Stimulated activated CD4-positive, alpha-beta T cell treated with anti-CD3 and anti-CD28 coated beads, TNF-alpha, amount 100 ng/mL, for 1 hour (primary cell): ENCODE measurements around the gene FAM234A.
A peak's percentile ranks its signal among the peaks of the same experiment; 100 is the strongest.
"Not testable (repeated sequence)": the region's sequence is repeated elsewhere in the genome, so short reads cannot be mapped to it uniquely, and the experiment has no call there.

Experiments
- DNase-seq, 3 donors: peaks; one replicate each; pipeline ENCODE4 v3.0.0-alpha.2; 2020; ENCODE audit warnings: low read depth in 3 of 3, low spot score in 1 of 3

The FAM234A gene, protein sequence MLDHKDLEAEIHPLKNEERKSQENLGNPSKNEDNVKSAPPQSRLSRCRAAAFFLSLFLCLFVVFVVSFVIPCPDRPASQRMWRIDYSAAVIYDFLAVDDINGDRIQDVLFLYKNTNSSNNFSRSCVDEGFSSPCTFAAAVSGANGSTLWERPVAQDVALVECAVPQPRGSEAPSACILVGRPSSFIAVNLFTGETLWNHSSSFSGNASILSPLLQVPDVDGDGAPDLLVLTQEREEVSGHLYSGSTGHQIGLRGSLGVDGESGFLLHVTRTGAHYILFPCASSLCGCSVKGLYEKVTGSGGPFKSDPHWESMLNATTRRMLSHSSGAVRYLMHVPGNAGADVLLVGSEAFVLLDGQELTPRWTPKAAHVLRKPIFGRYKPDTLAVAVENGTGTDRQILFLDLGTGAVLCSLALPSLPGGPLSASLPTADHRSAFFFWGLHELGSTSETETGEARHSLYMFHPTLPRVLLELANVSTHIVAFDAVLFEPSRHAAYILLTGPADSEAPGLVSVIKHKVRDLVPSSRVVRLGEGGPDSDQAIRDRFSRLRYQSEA

GRCh38 chr16:234468-235305, at the start of gene FAM234A:
FAM234A (plus strand) TSS chr16:234821; CDS start chr16:254414, 19,593 bp downstream.
- DNase-seq = peak; percentile 84 to 91 (median 88)

GRCh38 chr16:185213-185612, 49.4 kb upstream of the FAM234A start:
- no peak for DNase-seq

GRCh38 chr16:185691-186090, 48.9 kb upstream of the FAM234A start:
- DNase-seq = no peak

DNA sequence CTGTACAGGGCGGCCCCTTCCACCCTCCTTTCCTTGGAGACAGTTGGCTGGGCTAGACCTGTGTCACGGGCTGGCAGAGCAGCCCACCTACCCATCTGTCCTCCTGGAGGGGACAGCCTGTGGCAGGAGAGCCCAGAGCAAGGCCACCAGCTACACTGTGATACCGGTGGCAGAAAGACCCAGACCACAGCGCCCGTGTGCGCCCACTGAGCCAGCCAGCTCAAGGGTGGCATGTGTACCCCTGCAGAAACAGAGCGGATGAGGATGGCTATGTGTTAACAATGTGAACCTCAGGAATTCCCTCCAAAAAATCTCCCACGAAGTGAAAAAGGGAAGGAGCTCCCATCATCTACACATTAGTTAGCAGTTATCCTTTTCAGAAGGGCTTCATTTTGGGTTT, 47.3 kb upstream of the FAM234A start:
- no peak for DNase-seq

GRCh38 chr16:188674-189073, 45.9 kb upstream of the FAM234A start:
- DNase-seq = no peak

GRCh38 chr16:189604-190186, 44.9 kb upstream of the FAM234A start:
- no peak for DNase-seq

DNA sequence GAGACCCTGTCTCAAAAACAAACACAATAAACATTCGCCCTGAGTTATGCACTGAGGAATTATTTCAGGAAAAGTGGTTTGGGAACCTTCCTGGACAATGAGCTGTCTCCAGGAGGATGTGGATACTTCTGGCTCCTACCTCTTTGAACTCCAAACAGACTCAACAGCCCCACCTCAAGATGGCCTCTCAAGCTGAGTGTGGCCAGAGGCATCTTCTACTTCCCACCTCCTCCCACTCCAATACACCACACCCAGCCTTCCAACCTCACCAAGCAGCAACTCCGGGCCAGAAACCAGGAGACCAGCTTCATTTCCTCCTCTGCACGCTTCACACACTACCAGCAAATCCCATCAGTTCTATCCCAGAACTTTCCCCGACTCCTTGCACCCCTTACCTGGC, 42.8 kb upstream of the FAM234A start:
- no peak for DNase-seq

- no peak for DNase-seq
Measured at GRCh38 chr16:192686-193085, 41.9 kb upstream of the FAM234A start.

DNA sequence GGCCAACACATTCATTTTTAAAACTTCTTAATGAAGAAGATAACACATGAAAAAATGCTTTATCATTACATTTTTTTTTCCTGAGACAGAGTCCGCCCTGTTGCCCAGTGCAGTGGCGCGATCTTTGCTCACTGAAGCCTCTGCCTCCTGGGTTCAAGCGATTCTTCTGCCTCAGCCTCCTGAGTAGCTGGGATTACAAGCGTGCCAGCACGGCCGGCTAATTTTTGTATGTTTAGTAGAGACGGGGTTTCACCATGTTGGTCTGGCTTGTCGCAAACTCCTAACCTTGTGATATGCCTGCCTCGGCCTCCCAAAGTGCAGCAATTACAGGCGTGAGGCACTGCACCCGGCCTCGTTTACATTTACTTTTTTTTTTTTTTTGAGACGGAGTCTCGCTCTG, 41.2 kb upstream of the FAM234A start:
- no peak for DNase-seq

GRCh38 chr16:194516-194915, 40.1 kb upstream of the FAM234A start:
- DNase-seq = no peak

GRCh38 chr16:200388-200787, 34.2 kb upstream of the FAM234A start:
- no peak for DNase-seq

DNA sequence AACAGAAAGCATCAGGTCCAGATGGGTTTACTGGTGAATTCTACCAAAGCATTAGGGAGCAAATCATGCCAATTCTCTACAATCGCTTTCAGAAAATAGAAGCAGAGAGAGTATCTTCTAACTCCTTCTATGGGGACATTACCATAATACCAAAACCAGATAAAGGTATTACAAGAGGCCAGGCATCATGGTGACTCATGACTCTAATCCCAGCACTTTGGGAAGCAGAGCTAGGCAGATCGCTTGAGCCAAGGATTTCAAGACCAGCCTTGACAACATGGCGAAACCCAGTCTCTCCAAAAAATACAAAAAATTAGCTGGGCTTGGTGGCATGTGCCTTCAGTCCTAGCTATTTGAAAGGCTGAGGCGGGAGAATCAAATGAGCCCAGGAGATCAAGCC, 31.4 kb upstream of the FAM234A start:
- DNase-seq = no peak

- not testable (repeated sequence) for DNase-seq
Measured at GRCh38 chr16:204046-204445, 30.6 kb upstream of the FAM234A start.

- not testable (repeated sequence) for DNase-seq
Measured at GRCh38 chr16:209359-209758, 25.3 kb upstream of the FAM234A start.

DNA sequence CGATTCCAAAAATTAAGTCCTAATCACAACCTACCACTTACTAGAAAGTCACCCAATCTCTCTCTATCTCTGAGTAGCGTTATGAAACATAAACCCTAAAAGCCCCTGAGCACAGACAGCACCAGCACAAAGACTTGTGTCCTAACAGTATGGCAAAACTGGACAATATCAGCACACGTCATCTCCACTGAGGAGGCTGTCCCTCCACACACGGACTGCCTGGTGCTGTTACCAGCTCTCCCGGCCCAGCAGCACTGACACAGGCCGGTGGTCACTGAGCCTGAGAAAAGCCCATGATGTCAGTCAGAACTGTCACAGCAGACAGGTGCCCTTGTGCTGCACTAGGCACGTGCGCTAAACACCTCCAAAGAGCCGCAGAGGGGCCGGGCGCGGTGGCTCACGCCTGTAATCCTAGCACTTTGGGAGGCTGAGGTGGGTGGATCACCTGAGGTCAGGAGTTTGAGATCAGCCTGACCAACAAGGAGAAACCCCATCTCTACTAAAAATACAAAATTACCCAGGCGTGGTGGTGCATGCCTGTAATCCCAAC, 22.9 kb upstream of the FAM234A start:
- not testable (repeated sequence) for DNase-seq

DNA sequence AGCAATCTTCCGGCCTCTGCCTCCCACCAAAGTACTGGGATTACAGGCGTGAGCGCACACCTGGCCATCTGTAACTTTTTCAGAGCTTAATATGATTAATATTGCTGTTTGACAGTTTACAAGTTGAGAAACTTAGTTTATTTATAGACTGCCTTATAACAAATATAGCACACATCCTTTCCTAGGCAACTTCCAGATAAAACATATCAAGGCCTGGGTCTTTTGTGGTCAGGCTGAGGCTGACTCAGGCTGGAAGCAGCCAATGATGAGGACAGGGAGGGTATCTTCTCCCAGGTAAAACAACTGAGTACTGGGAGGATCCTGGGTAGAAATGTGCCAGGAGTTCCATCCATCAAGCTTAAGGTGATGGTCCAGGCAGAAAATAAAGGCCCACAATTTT, 21.6 kb upstream of the FAM234A start:
- no peak for DNase-seq

GRCh38 chr16:220021-220420, 14.6 kb upstream of the FAM234A start:
- no peak for DNase-seq

DNA sequence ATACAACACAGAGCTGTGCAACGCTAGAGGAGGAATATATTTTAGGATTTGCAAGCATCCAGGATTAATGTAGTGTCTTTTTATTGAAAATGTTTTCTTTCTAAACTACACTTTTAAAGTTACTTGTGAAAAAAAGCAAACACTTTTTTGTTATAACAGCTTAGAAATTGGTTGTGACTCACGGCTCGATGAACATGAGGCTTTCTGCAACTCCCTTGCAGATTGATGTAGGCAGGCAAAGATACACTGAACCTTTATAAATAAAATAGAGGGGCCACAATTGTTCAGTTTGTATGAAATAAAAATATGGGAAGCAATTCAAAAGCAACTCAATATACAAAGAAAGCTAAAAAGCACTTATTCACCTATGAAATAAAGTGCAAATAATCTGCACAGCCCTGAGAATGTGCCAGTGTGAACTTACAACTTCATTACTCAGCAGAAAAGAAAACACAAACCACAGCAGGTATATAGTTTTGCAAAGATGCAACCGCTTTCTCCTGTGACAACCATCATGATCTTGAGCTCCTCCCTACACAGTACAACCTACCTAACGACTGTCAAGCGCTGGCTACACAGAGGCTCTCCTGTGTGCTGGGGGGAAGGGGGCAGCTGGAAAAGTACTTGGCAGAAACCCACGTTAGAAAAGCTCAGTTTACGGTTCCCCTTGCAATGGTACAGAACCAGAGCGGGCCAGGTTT, 6.3 kb upstream of the FAM234A start:
- DNase-seq = no peak

DNA sequence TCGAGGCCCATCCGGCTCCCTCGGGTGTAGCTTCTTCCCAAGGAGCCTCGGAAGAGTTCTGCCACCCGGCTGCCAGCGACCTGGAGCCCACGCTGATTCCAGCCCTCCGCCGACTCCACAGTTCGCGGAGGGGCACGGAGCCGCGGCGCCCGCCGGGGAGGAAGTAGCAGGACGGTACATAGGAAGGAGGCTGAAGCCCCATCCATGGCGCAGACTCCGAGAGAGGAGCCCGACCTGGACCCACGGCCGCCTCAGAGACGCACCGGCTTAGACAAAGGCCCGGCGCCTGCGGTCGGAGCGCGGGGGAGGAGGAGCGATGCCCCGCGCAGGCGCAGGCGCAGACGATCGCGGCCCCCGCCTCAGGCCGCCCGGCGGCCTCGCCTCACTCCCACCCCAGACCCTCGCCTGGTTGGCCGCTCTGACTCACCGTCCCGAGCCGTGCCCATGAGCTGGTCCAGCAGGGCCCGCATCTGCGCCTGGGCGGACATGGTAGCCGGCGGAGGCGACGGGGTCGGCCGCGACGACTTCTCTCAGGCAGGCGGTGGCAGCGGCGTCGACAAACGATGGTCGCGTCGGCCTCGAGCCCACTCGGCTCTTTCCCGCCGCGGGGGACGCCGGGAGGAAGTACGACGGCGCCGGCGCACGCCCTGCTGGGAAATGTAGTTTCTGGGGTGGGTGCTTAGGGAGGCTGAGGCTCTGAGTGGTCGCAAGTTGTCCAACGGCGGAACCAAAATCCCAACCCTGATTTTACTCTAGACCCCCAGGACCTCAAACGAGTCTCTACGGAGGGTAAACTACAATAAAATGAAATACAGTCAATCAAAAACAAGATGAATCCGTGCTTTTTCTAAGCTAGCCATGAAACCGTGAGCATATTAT, 5.5 kb upstream of the FAM234A start, which contains the start of gene LUC7L:
Gene LUC7L, minus strand, starts transcription at position 598 of the 879 bp plus-strand sequence. Its CDS starts 110 bp downstream, at position 488.
- peak; percentile 46 to 72 (median 65) for DNase-seq
